Mesenchymal stem cell (in vitro differentiated cells and primary cell): Measurements from ENCODE around the gene UBR1.

Experiments
- DNase-seq: peaks from one replicate; pipeline ENCODE4 v3.0.0-alpha.2; 2013
- H2AFZ ChIP-seq: one replicate; pipeline ENCODE4 v1.6.1; 2013; ENCODE audit warnings: low read depth, mild to moderate bottlenecking, control low read depth, inconsistent platforms, low read length, moderate library complexity
- H2AK5ac ChIP-seq: 2 replicates; pipeline ENCODE4 v1.6.1; 2013; ENCODE audit warnings: low read length, moderate library complexity, mild to moderate bottlenecking, inconsistent platforms; ENCODE audit not compliant: severe bottlenecking
- H2BK120ac ChIP-seq: one replicate; pipeline ENCODE4 v1.6.1; 2013; ENCODE audit warnings: low read depth, mild to moderate bottlenecking, inconsistent platforms, low read length, moderate library complexity
- H2BK12ac ChIP-seq, 2 experiments: one replicate each; pipeline ENCODE4 v1.6.1; 2013; ENCODE audit warnings: inconsistent platforms in 2 of 2, low read length in 2 of 2, mild to moderate bottlenecking in 2 of 2, moderate library complexity in 2 of 2, control low read depth in 1 of 2
- H2BK15ac ChIP-seq: one replicate; pipeline ENCODE4 v1.6.1; 2013; ENCODE audit warnings: mild to moderate bottlenecking, low read depth, inconsistent platforms; ENCODE audit not compliant: poor library complexity, severe bottlenecking
- H2BK5ac ChIP-seq: 2 replicates; pipeline ENCODE4 v1.6.1; 2013; ENCODE audit warnings: low read depth, mild to moderate bottlenecking, low read length, control low read depth, inconsistent platforms; ENCODE audit not compliant: poor library complexity, severe bottlenecking
- H3K14ac ChIP-seq, 2 experiments: one replicate each; pipeline ENCODE4 v1.6.1; 2013; ENCODE audit warnings: inconsistent platforms in 2 of 2, low read length in 2 of 2, control low read depth in 1 of 2, mild to moderate bottlenecking in 1 of 2, moderate library complexity in 1 of 2
- H3K18ac ChIP-seq, 2 experiments: one replicate each; pipeline ENCODE4 v1.6.1; 2013; ENCODE audit warnings: inconsistent platforms in 2 of 2, low read length in 2 of 2, control low read depth in 1 of 2, low read depth in 1 of 2, mild to moderate bottlenecking in 1 of 2
- H3K23ac ChIP-seq, 2 experiments: one replicate each; pipeline ENCODE4 v1.6.1; 2013; ENCODE audit warnings: inconsistent platforms in 2 of 2, low read length in 2 of 2, mild to moderate bottlenecking in 2 of 2, moderate library complexity in 2 of 2, control low read depth in 1 of 2
- H3K27ac ChIP-seq: 2 replicates; pipeline ENCODE4 v1.5.1; 2013; ENCODE audit warnings: mild to moderate bottlenecking, moderate library complexity, low read length, control low read depth, inconsistent platforms; ENCODE audit not compliant: poor library complexity, severe bottlenecking
- H3K27me3 ChIP-seq, 2 experiments: 2 replicates each; pipeline versions ENCODE4 v1.6.1 to v1.7.0; 2013; ENCODE audit warnings: low read length in 2 of 2, mild to moderate bottlenecking in 2 of 2, moderate library complexity in 2 of 2, control low read depth in 1 of 2, inconsistent platforms in 1 of 2; ENCODE audit not compliant: control insufficient read depth in 1 of 2, insufficient read depth in 1 of 2
- H3K36me3 ChIP-seq, 2 experiments: 2 replicates each; pipeline versions ENCODE4 v1.6.1 to v1.7.0; 2013; ENCODE audit warnings: low read length in 2 of 2, control low read depth in 1 of 2, inconsistent platforms in 1 of 2, low read depth in 1 of 2, mild to moderate bottlenecking in 1 of 2; ENCODE audit not compliant: insufficient read depth in 2 of 2, control insufficient read depth in 1 of 2
- H3K4ac ChIP-seq, 2 experiments: one replicate each; pipeline ENCODE4 v1.6.1; 2013; ENCODE audit warnings: inconsistent platforms in 2 of 2, low read length in 2 of 2, mild to moderate bottlenecking in 2 of 2, moderate library complexity in 2 of 2, control low read depth in 1 of 2, low read depth in 1 of 2
- H3K4me1 ChIP-seq: 2 replicates; pipeline ENCODE4 v1.6.1; 2013; ENCODE audit warnings: low read depth, low read length, control low read depth; ENCODE audit not compliant: control insufficient read depth, insufficient read depth
- H3K4me2 ChIP-seq: 2 replicates; pipeline ENCODE4 v1.6.1; 2013; ENCODE audit warnings: low read length, mild to moderate bottlenecking, inconsistent platforms; ENCODE audit not compliant: poor library complexity, severe bottlenecking
- H3K4me3 ChIP-seq, 2 experiments: 2 replicates each; pipeline versions ENCODE4 v1.5.1 to v1.7.0; 2013; ENCODE audit warnings: low read length in 2 of 2, mild to moderate bottlenecking in 2 of 2, control low read depth in 1 of 2, low read depth in 1 of 2; ENCODE audit not compliant: insufficient read depth in 1 of 2
- H3K79me1 ChIP-seq: replicated peaks from 2 replicates; pipeline ENCODE4 v1.6.1; 2013; ENCODE audit warnings: mild to moderate bottlenecking, control low read depth, low read length, inconsistent platforms; ENCODE audit not compliant: poor library complexity, severe bottlenecking
- H3K9ac ChIP-seq: 2 replicates; pipeline ENCODE4 v1.7.0; 2013; ENCODE audit warnings: mild to moderate bottlenecking, low read length, moderate library complexity
- H3K9me3 ChIP-seq: 2 replicates; pipeline ENCODE4 v1.7.0; 2013; ENCODE audit warnings: mild to moderate bottlenecking, low read length; ENCODE audit not compliant: control insufficient read depth
- H4K8ac ChIP-seq: one replicate; pipeline ENCODE4 v1.6.1; 2013; ENCODE audit warnings: inconsistent platforms, mild to moderate bottlenecking, low read length, moderate library complexity
- H4K91ac ChIP-seq: one replicate; pipeline ENCODE4 v1.6.1; 2013; ENCODE audit warnings: mild to moderate bottlenecking, low read length, inconsistent platforms
- WGBS: methylation state at CpG from one replicate; pipeline ENCODE4 v1.1.7; 2013; ENCODE audit warnings: mixed read lengths; 5-methylcytosine and 5-hydroxymethylcytosine counted together

Gene UBR1

DNA sequence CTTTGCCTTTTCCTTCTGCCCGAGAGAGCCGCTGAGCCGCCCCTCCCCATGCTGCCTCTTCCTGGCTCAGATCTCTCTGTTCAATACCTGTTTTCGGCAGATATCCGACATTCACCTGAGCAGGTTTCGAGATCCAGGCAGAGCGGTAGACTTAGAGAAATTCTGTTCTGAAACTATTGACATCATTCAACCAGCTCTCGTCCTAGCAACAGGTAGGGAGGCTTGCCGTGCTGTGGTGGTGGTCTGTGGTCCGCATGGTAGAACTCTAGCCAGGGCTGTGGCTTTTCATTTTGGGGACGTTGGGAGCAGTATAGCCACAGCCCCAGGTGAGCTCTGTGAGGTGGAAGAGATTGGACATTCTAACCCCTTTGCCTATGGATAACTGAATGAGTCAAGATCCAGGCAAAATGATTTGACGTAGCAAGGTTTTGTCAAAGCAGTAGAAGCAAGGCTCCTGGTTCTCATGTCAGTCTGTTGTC lies 28.4 kb upstream of the UBR1 start:
- Histone ChIP-seq H3K27me3 (no peaks in the 10 kb centered on the region), H3K9me3 (no peaks in the 10 kb centered on the region), H2BK5ac (no peak overlapping the region), H3K36me3 (peaks cover 10 to 26% of the 10 kb centered on the region in 2 experiments), H3K9ac (peak overlapping the region; percentile 87), H2AK5ac (peak overlapping the region; percentile 21), H4K8ac (peak overlapping the region; percentile 97), H2BK15ac (no peak overlapping the region), H2BK12ac (no peak overlapping the region), H3K4me2 (peak overlapping the region; percentile 95), H3K4me3 (peak overlapping the region; percentile 80 to 85), H3K23ac (peak overlapping the region in 1 of 2 experiments; percentile 89), H3K79me1 (peaks cover 21% of the 10 kb centered on the region), H3K18ac (peak overlapping the region in 1 of 2 experiments; percentile 67), H3K4me1 (peaks cover 11% of the 10 kb centered on the region), H2AFZ (peak overlapping the region; percentile 91), H3K14ac (peak overlapping the region in 1 of 2 experiments; percentile 89), H3K4ac (no peak overlapping the region), H3K27ac (no peak overlapping the region), H2BK120ac (no peak overlapping the region), H4K91ac (no peak overlapping the region)
- WGBS, result 37% methylated on average over 9 of the region's 12 CpGs
- DNase-seq, result no peak

DNA sequence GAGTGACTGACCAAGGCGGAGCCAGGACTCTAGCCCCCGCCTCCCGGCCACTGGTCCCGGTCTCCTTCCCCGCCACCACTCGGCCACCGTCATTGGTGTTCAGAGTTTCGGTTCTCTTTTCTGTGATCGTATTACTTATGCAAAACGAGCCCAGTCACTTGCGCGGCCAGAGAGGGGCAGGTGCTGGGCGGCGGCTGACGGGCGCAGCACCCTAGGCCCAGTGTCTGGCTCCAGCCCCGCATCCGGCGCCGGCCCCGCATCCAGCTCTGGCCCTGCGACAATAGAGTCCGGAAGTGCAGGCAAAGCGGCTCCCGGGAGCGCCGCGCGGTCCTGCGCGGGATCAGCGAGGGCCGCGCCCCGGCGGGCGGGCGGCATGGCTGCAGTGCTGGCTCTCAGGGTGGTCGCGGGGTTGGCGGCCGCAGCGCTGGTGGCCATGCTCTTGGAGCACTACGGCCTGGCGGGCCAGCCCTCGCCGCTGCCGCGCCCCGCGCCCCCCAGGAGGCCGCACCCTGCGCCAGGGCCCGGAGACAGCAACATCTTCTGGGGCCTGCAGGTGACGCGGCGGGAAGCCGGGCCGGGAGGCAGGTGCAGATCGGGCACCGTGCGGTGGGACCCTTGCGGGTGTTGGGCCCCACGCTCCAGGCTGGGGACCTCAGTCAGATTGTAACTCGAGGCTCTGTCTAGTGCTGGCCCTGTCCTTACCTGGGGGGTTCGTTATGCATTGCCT lies 27.8 kb upstream of the UBR1 start, which contains the start of gene TMEM62:
TSS of gene TMEM62 (plus strand) at position 157 of the 727 bp plus-strand sequence. CDS start at position 374, 217 bp downstream.
- Histone ChIP-seq H2BK12ac (no peak within 1 kb of the TSS), H3K36me3 (peaks cover 10 to 20% of the 10 kb centered on the region in 2 experiments), H3K27me3 (no peaks in the 10 kb centered on the region), H3K9me3 (no peaks in the 10 kb centered on the region), H3K27ac (no peak within 1 kb of the TSS), H4K91ac (peak within 1 kb of the TSS; percentile 93), H3K4me2 (peak within 1 kb of the TSS; percentile 95), H3K79me1 (peaks cover 21% of the 10 kb centered on the region), H3K4me1 (peaks cover 11% of the 10 kb centered on the region), H3K4me3 (peak within 1 kb of the TSS; percentile 80 to 85), H3K4ac (peak within 1 kb of the TSS; percentile 64 to 78), H3K9ac (peak within 1 kb of the TSS; percentile 87), H4K8ac (peak within 1 kb of the TSS; percentile 97), H2AFZ (peak within 1 kb of the TSS; percentile 91), H3K23ac (peak within 1 kb of the TSS in 1 of 2 experiments; percentile 89), H3K18ac (peak within 1 kb of the TSS; percentile 67 to 69), H3K14ac (peak within 1 kb of the TSS; percentile 58 to 89), H2BK5ac (no peak within 1 kb of the TSS), H2BK15ac (peak within 1 kb of the TSS; percentile 77), H2AK5ac (peak within 1 kb of the TSS; percentile 21), H2BK120ac (peak within 1 kb of the TSS; percentile 89)
- peak; percentile 76 for DNase-seq
- WGBS, result under 1% methylated on average over 65 of the region's 66 CpGs

DNA sequence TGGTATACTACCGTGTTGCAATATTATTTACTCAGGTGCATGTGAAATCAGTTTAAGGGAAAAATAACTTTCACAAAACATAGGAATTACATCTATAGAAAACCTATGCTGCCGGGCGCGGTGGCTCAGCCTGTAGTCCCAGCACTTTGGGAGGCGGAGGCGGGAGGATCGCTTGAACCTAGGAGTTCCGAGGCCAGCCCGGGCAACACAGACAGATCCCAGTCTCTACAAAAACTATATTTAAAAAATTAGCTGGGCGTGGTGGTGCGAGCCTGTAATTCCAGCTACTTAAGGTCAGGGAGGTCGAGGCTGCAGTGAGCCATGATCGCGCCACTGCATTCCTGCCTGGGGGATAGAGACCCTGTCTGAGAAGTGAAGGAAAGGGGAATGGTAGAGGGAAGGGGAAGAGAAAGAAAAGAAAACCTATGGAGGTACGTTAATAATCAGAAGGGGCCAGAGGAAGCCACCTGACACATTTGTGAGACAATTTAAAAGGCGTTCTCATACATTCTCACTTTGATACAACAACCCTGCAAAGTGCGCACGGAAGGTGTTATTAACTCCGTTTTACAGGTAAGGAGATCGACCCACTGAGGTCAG lies 27.1 kb upstream of the UBR1 start:
- Histone ChIP-seq H2BK15ac (peak overlapping the region; percentile 77), H3K27me3 (no peaks in the 10 kb centered on the region), H2AFZ (peak overlapping the region; percentile 91), H2BK120ac (peak overlapping the region; percentile 34), H3K36me3 (peaks cover 7 to 14% of the 10 kb centered on the region in 2 experiments), H3K27ac (no peak overlapping the region), H4K91ac (no peak overlapping the region), H3K18ac (peak overlapping the region; percentile 60 to 69), H3K4ac (no peak overlapping the region), H2BK12ac (no peak overlapping the region), H3K9me3 (no peaks in the 10 kb centered on the region), H3K14ac (no peak overlapping the region), H3K79me1 (peaks cover 20% of the 10 kb centered on the region), H2AK5ac (no peak overlapping the region), H3K4me1 (peaks cover 11% of the 10 kb centered on the region), H3K23ac (no peak overlapping the region), H4K8ac (peak overlapping the region; percentile 97), H2BK5ac (no peak overlapping the region), H3K4me3 (peak overlapping the region; percentile 80 to 85), H3K4me2 (peak overlapping the region; percentile 95), H3K9ac (peak overlapping the region; percentile 87)
- 42% methylated on average over 19 of the region's 20 CpGs for WGBS
- no peak for DNase-seq

DNA sequence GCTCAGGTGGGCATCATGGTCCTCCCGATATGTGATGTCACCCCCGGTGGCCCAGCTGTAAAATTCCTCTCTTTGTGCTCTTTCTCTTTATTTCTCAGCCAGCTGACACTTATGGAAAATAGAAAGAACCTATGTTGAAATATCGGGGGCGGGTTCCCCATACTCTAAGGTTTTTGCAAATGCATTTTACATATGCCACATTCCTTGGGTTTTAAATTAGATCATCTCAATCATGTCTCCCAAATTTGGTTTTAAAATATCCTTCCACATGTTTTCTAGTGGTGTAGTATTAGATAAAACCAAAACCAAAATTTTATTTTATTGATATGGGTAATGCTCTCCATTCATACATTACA lies 23.1 kb upstream of the UBR1 start:
- H3K23ac ChIP-seq, result no peak overlapping the region
- no peak overlapping the region for H4K91ac ChIP-seq
- no peak overlapping the region for H2BK5ac ChIP-seq
- no peak overlapping the region for H2AK5ac ChIP-seq
- H3K4me3 ChIP-seq, result no peak overlapping the region
- H3K36me3 ChIP-seq, result no peaks in the 10 kb centered on the region
- peaks cover 13% of the 10 kb centered on the region for H3K4me1 ChIP-seq
- no peak overlapping the region for H3K18ac ChIP-seq
- H4K8ac ChIP-seq, result no peak overlapping the region
- H3K9me3 ChIP-seq, result no peaks in the 10 kb centered on the region
- no peak overlapping the region for H3K9ac ChIP-seq
- peaks cover 6% of the 10 kb centered on the region for H3K79me1 ChIP-seq
- no peak overlapping the region for H3K4me2 ChIP-seq
- H2BK15ac ChIP-seq, result no peak overlapping the region
- H2BK12ac ChIP-seq, result no peak overlapping the region
- no peak overlapping the region for H2AFZ ChIP-seq
- no peak for DNase-seq
- no peak overlapping the region for H3K14ac ChIP-seq
- H3K4ac ChIP-seq, result no peak overlapping the region
- no peak overlapping the region for H3K27ac ChIP-seq
- no peak overlapping the region for H2BK120ac ChIP-seq
- no peaks in the 10 kb centered on the region for H3K27me3 ChIP-seq
- WGBS, result 93% methylated on average over 3 of the region's 4 CpGs
